K562 (cell line): ENCODE data around the gene PREB. TPM values are rescaled to one million over a fixed set of nuclear protein-coding genes. Genes with fewer than 3 reads are reported as not detected.

ENCODE experiments used
- ARID4B ChIP-seq: sonication (generic); formaldehyde crosslinking; IDR thresholded peaks from 2 replicates; pipeline ENCODE4 v1.8.0; 2022; ENCODE audit warnings: mild to moderate bottlenecking, missing genetic modification reagents
- JUNB ChIP-seq: fragments of 450-650 bp; formaldehyde crosslinking; conservative IDR thresholded peaks from 2 replicates; pipeline ENCODE4 v1.4.0; 2020; ENCODE audit warnings: mild to moderate bottlenecking
- KDM5B ChIP-seq: fragments of 200-600 bp; sonication (generic); IDR thresholded peaks from 2 replicates; pipeline ENCODE4 v1.6.1; 2012; ENCODE audit warnings: low read depth, mild to moderate bottlenecking, moderate library complexity, low read length, control low read depth, inconsistent platforms; ENCODE audit not compliant: insufficient replicate concordance
- LCOR ChIP-seq: sonication (generic); formaldehyde crosslinking; IDR thresholded peaks from 2 replicates; pipeline ENCODE4 v1.8.0; 2022; ENCODE audit warnings: mild to moderate bottlenecking, missing genetic modification reagents
- PHF21A ChIP-seq: fragments of 450-650 bp; IDR thresholded peaks from 2 replicates; pipeline ENCODE4 v1.6.1; 2017; ENCODE audit warnings: low read depth, borderline replicate concordance
- PML ChIP-seq: IDR thresholded peaks from 2 replicates; pipeline ENCODE4 v1.6.1; 2012; ENCODE audit warnings: low read length, inconsistent platforms
- POLR2AphosphoS5 ChIP-seq: IDR thresholded peaks from 2 replicates; pipeline ENCODE4 v1.6.1; 2011; ENCODE audit warnings: mild to moderate bottlenecking, low read depth, low read length, moderate library complexity; ENCODE audit not compliant: control insufficient read depth, insufficient read depth
- SIX5 ChIP-seq, 2 experiments: IDR thresholded peaks; 2 replicates each; pipeline ENCODE4 v1.6.1; 2011; ENCODE audit warnings: low read length in 2 of 2, borderline replicate concordance in 1 of 2, low read depth in 1 of 2, mild to moderate bottlenecking in 1 of 2, moderate library complexity in 1 of 2; ENCODE audit not compliant: insufficient read depth in 1 of 2
- TAF1 ChIP-seq: IDR thresholded peaks from 2 replicates; pipeline ENCODE4 v1.6.1; 2011; ENCODE audit warnings: mild to moderate bottlenecking, low read length, moderate library complexity; ENCODE audit not compliant: insufficient read depth, control insufficient read depth, severe bottlenecking; ENCODE audit errors: extremely low read depth
- THAP12 ChIP-seq: fragments of 250-450 bp; sonication (Bioruptor Pico); IDR thresholded peaks from 2 replicates; pipeline ENCODE4 v1.9.0; 2021; ENCODE audit warnings: mild to moderate bottlenecking, inconsistent platforms
- ZBTB2 ChIP-seq: fragments of 450-650 bp; IDR thresholded peaks from 2 replicates; pipeline ENCODE4 v1.6.1; 2016; ENCODE audit warnings: antibody characterized with exemption
- ZNF449 ChIP-seq: fragments of 250-450 bp; sonication (Bioruptor Pico); IDR thresholded peaks from 2 replicates; pipeline ENCODE4 v1.8.0; 2022; ENCODE audit warnings: moderate library complexity, mild to moderate bottlenecking, inconsistent platforms
- polyA plus RNA-seq, 8 experiments: library from polyadenylated mRNA; depleted of rRNA in 4 of 8; stranded (reverse) in 5 of 8; unstranded in 3 of 8; fragments of >200 nt; fragmentation: Nextera tagmentation in 2 of 8; fragmentation: Illumina TruSeq in 1 of 8; extraction: Ambion mirVana in 2 of 8; extraction: Trizol in 1 of 8; gene quantifications; 2 replicates each; pipeline versions ENCODE4 v1.2.1 to v1.2.3, GENCODE V29; 2011 to 2014; ENCODE audit warnings: inconsistent platforms in 1 of 8, missing spikeins in 1 of 8
- total RNA-seq, 7 experiments: library from RNA; depleted of rRNA in 6 of 7; stranded (reverse); fragments of >200 nt in 6 of 7; fragmentation: Illumina TruSeq in 2 of 7; extraction: Trizol in 2 of 7; gene quantifications; 2 replicates each; pipeline versions ENCODE4 v1.2.1 to v1.2.3, GENCODE V29; 2011 to 2021; ENCODE audit warnings: low replicate concordance in 1 of 7

PREB gene
- total and polyA plus RNA-seq, 9 of the 15 experiments (the other 6 are each of a cell fraction or from before 2014, with no cell fraction given), result 35.1 to 84.2 (median 67.2) TPM

- TF ChIP-seq ARID4B (CRISPR knock-in tag), result peak; percentile 71; the same call in 1 of the 2 replicates
- no peak for TF ChIP-seq ZNF449 (CRISPR knock-in tag)
- 0 out of 2 replicates have a peak, but pooled peaks have one; percentile 10 for TF ChIP-seq JUNB (CRISPR knock-in tag)
- no peak for TF ChIP-seq PHF21A
- peak in 1 of 2 experiments; percentile 28; a peak in 1 of 4 replicates for TF ChIP-seq SIX5 (IDR thresholded peaks at IDR 0.05; ENCODE audit: borderline replicate concordance in 1 of 2, insufficient read depth in 1 of 2, low read depth in 1 of 2, low read length in 2 of 2)
- TF ChIP-seq KDM5B, result peak; percentile 83
- TF ChIP-seq LCOR (CRISPR knock-in tag), result 0 out of 2 replicates have a peak, but pooled peaks have one; percentile 58
- peak; percentile 72 for TF ChIP-seq THAP12 (CRISPR knock-in tag)
- TF ChIP-seq ZBTB2, result peak; percentile 100
- peak; percentile 49 for TF ChIP-seq TAF1
- TF ChIP-seq POLR2AphosphoS5, result peak; percentile 71; the same call in 1 of the 2 replicates
- TF ChIP-seq PML, result peak; percentile 67; the same call in 1 of the 2 replicates
Observed at GRCh38 chr2:27133905-27134780, at the start of gene PREB (continued).
